NT2/D1 (cell line): Measurements from ENCODE around the gene ZNF277.
"Not testable (repeated sequence)": the region's sequence is repeated elsewhere in the genome, so short reads cannot be mapped to it uniquely, and the experiment has no call there.

ENCODE experiments used
- DNase-seq: peaks from one replicate; pipeline ENCODE4 v3.0.0-alpha.2; 2011; ENCODE audit warnings: low read depth, low spot score
- H3K27me3 ChIP-seq: 2 replicates; pipeline ENCODE4 v1.6.0; 2011; ENCODE audit warnings: mild to moderate bottlenecking; ENCODE audit not compliant: insufficient read length, insufficient read depth
- H3K36me3 ChIP-seq: 2 replicates; pipeline ENCODE4 v1.6.1; 2011; ENCODE audit warnings: mild to moderate bottlenecking, low read length, mixed read lengths; ENCODE audit not compliant: insufficient read depth, insufficient read length
- H3K4me1 ChIP-seq: 2 replicates; pipeline ENCODE4 v1.5.1; 2011; ENCODE audit not compliant: insufficient read depth, insufficient read length
- H3K4me3 ChIP-seq: 2 replicates; pipeline ENCODE4 v1.5.1; 2011; ENCODE audit warnings: low read depth; ENCODE audit not compliant: insufficient read length
- H3K9ac ChIP-seq: 2 replicates; pipeline ENCODE4 v1.6.0; 2011; ENCODE audit warnings: low read depth; ENCODE audit not compliant: insufficient read length
- H3K9me3 ChIP-seq: 2 replicates; pipeline ENCODE4 v1.5.1; 2011; ENCODE audit warnings: mild to moderate bottlenecking, low read length; ENCODE audit not compliant: insufficient read depth
- SUZ12 ChIP-seq: IDR thresholded peaks from 2 replicates; pipeline ENCODE4 v1.6.1; 2011; ENCODE audit not compliant: insufficient read length, insufficient read depth; ENCODE audit errors: extremely low read depth
- YY1 ChIP-seq: IDR thresholded peaks from 2 replicates; pipeline ENCODE4 v1.6.1; 2011; ENCODE audit not compliant: insufficient read length, insufficient read depth
- ZNF274 ChIP-seq: IDR thresholded peaks from 2 replicates; pipeline ENCODE4 v1.6.1; 2011; ENCODE audit warnings: mild to moderate bottlenecking, low read depth, low read length

Gene ZNF277

DNA sequence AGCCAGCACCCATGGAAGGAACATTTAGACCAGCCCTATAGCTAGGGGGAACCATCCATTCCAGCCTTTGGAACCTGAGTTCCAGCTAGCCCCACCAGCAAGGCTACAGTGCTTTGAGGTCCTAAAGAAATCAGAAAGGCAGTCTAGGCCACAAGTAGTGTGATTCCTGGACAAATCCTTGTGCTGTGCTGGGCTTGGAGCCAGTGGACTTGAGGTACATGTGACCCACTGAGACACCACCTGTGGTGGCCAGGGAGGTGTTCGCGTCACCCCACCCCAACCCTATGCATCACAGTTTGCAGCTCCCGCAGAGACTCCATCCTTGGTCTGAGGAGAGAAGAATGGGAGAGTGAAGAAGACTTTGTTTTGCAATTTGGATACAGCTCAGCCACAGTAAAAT lies 31.8 kb downstream of the ZNF277 start:
- H3K9ac ChIP-seq: no peak overlapping the region
- no peaks in the 10 kb centered on the region for H3K4me1 ChIP-seq
- H3K27me3 ChIP-seq: no peaks in the 10 kb centered on the region
- H3K36me3 ChIP-seq: no peaks in the 10 kb centered on the region
- H3K9me3 ChIP-seq: no peaks in the 10 kb centered on the region
- TF ChIP-seq YY1: no peak
- no peak for TF ChIP-seq SUZ12
- TF ChIP-seq ZNF274: no peak
- H3K4me3 ChIP-seq: no peak overlapping the region
- DNase-seq: no peak

DNA sequence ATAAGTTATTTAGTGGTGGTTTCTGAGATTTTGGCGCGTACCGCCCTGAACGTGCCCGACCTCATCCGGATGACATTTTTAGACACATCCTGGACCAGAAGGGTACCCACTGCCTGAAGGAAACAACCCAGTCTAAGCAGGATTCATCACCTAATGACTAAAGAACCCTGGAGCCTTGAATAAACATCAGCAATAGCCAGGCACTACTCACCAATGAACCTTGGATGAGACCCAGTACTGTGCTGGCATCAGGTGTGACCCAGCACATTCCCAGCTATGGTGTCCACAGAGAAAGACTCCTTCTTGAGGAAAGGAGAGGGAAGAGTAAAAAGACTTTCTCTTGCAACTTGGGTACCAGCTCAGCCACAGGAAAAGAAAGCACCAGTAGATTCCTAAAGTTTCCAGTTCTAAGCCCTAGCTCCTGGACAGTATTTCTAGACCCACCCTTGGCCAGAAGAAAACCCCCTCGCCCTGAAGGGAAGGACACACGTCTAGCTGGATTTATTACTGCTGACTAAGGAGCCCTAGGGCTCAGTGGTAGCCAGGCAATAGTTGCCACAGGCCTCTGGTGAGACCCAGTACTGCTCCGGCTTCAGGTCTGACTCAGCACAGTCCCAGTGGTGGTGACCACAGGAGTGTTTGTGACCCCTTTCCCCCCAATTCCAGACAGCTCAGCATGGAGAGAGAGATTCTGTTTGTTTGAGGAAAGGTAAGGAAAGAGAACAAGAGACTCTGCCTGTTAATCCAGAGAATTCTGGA lies 32.5 kb downstream of the ZNF277 start:
- DNase-seq: no peak
- Histone ChIP-seq H3K9ac (no peak overlapping the region), H3K36me3 (no peaks in the 10 kb centered on the region), H3K27me3 (no peaks in the 10 kb centered on the region), H3K4me1 (no peaks in the 10 kb centered on the region), H3K4me3 (no peak overlapping the region), H3K9me3 (no peaks in the 10 kb centered on the region)
- TF ChIP-seq YY1: no peak

DNA sequence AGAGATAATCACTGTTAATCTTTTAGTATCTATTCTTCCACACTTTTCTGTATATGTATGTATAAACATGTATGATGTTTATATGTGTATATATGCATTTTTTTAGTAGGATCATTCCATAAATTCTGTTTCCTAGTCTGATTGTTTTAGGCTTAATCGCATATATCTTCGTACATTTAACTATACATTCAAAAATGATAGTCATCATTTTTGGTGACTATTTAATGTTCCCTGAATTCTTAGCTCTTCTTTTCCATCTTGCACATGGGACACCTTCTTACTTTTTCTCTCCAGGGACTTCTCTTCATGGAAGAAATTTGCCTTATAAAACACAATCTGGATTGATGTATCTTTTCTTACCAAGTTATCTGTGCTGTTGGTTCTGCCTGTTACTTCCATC lies 42.1 kb downstream of the ZNF277 start:
- H3K36me3 ChIP-seq: no peaks in the 10 kb centered on the region
- no peaks in the 10 kb centered on the region for H3K9me3 ChIP-seq
- H3K4me1 ChIP-seq: no peaks in the 10 kb centered on the region
- no peak overlapping the region for H3K4me3 ChIP-seq
- TF ChIP-seq ZNF274 (no peak), SUZ12 (no peak), YY1 (no peak)
- no peak for DNase-seq
- H3K27me3 ChIP-seq: no peaks in the 10 kb centered on the region
- no peak overlapping the region for H3K9ac ChIP-seq

DNA sequence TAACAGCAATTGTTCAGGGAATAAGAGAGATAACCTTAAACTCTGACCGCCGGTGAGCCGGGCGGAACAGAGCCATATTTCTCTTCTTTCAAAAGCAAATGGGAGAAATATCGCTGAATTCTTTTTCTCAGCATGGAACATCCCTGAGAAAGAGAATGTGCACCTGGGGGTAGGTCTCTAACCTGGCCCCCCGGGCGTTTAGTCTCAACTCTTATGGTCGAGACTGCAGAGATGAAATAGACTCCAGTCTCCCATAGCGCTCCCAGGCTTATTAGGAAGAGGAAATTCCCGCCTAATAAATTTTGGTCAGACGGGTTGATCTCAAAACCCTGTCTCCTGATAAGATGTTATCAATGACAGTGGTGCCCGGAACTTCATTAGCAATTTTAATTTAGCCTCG lies 43.5 kb downstream of the ZNF277 start:
- H3K9me3 ChIP-seq, H3K4me3 ChIP-seq, H3K9ac ChIP-seq, H3K36me3 ChIP-seq, H3K27me3 ChIP-seq, H3K4me1 ChIP-seq: not testable (repeated sequence)
- DNase-seq: peak; percentile 8

DNA sequence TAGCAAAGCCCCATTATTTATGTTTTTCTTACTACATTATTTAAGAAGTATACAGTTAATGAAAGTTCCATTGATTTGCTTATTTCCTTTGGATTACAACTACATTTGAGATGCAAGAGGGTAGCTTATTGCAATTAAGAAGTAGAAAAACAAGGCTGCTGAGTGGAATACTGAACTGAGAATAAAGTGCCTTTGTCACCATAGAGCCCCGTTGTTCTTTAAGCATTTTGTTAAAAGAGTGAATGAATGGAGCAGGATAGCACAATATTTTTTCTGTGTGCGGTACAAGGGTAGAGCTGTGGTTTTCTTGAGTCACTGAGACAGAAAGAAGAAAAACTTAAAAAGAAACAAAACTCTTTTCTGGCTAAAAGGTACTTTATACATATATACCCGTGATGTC lies 45.6 kb downstream of the ZNF277 start:
- H3K36me3 ChIP-seq: no peaks in the 10 kb centered on the region
- H3K27me3 ChIP-seq: no peaks in the 10 kb centered on the region
- no peak overlapping the region for H3K9ac ChIP-seq
- no peak for DNase-seq
- TF ChIP-seq ZNF274: no peak
- TF ChIP-seq YY1: no peak
- no peak for TF ChIP-seq SUZ12
- no peaks in the 10 kb centered on the region for H3K9me3 ChIP-seq
- no peaks in the 10 kb centered on the region for H3K4me1 ChIP-seq
- no peak overlapping the region for H3K4me3 ChIP-seq

DNA sequence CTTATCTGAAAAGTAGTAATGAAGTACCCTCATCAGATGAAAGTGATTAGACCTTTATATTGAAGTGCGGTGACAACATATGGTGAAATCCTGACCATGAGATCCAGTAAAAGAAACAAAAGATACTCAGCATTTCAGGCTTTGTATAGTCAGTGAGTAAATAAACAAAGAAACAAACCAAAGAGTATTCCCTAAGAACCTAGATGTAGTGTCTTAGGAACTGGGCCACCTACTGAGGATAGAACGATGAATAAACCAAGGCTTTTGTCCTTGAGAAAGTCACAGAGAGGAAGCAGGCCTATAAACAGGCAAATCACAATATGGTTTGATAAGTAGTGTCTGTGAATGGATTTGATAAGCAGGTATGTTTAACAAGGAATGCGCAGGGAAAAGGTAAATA lies 46.2 kb downstream of the ZNF277 start:
- no peak overlapping the region for H3K4me3 ChIP-seq
- H3K36me3 ChIP-seq: no peaks in the 10 kb centered on the region
- no peaks in the 10 kb centered on the region for H3K27me3 ChIP-seq
- no peaks in the 10 kb centered on the region for H3K4me1 ChIP-seq
- no peaks in the 10 kb centered on the region for H3K9me3 ChIP-seq
- no peak for TF ChIP-seq YY1
- TF ChIP-seq ZNF274: no peak
- no peak for TF ChIP-seq SUZ12
- DNase-seq: no peak
- no peak overlapping the region for H3K9ac ChIP-seq

DNA sequence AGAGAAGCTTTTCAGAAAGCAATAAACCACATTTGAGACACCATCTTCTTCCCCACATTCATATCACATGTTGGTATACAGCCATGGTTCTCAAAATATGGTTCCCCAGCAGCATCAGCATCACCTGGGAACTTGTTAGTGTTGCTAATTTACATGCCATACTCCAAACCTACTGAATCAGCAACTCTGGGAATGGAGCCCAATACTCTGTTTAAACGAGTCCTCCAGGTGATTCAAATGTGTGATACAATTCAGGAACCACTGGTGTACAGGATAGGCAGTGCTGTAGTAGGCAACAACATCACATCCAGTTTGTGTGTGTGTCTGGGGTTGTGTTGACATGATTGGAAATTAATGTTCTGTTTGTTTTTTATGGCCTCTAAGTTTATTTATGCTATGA lies 47.7 kb downstream of the ZNF277 start:
- no peak overlapping the region for H3K4me3 ChIP-seq
- H3K9me3 ChIP-seq: no peaks in the 10 kb centered on the region
- TF ChIP-seq ZNF274 (no peak), SUZ12 (no peak)
- H3K27me3 ChIP-seq: no peaks in the 10 kb centered on the region
- DNase-seq: no peak
- H3K4me1 ChIP-seq: no peaks in the 10 kb centered on the region
- H3K36me3 ChIP-seq: no peaks in the 10 kb centered on the region
- no peak overlapping the region for H3K9ac ChIP-seq
